ENCODE results near the gene SYNE2.
A peak's percentile ranks its signal among the peaks of the same experiment; 100 is the strongest.
"Not testable (repeated sequence)": the region's sequence is repeated elsewhere in the genome, so short reads cannot be mapped to it uniquely, and the experiment has no call there.

Gene SYNE2

GRCh38 chr14:64126548-64126947 is 273.7 kb downstream of the SYNE2 start:
- no peak for DNase-seq

GRCh38 chr14:64137657-64138290 is 285.0 kb downstream of the SYNE2 start:
- DNase-seq: no peak

- DNase-seq: no peak
Observed at GRCh38 chr14:64147126-64147790, 294.5 kb downstream of the SYNE2 start.

- DNase-seq: no peak
Observed at GRCh38 chr14:64149921-64150320, 297.1 kb downstream of the SYNE2 start.

- DNase-seq: no peak
Observed at GRCh38 chr14:64158608-64159007, 305.8 kb downstream of the SYNE2 start.

GRCh38 chr14:64159588-64159987 is 306.8 kb downstream of the SYNE2 start:
- no peak for DNase-seq

GRCh38 chr14:64170181-64170580 is 317.4 kb downstream of the SYNE2 start:
- DNase-seq: no peak

GRCh38 chr14:64174922-64175782 is 322.3 kb downstream of the SYNE2 start:
- no peak for DNase-seq

GRCh38 chr14:64176330-64176729 is 323.5 kb downstream of the SYNE2 start:
- no peak for DNase-seq

- DNase-seq: no peak
Observed at GRCh38 chr14:64178814-64179213, 326.0 kb downstream of the SYNE2 start.

GRCh38 chr14:64182908-64183307 is 330.1 kb downstream of the SYNE2 start:
- DNase-seq: not testable (repeated sequence)

- DNase-seq: no peak
Observed at GRCh38 chr14:64184103-64184729, 331.4 kb downstream of the SYNE2 start.

GRCh38 chr14:64185184-64185583 is 332.4 kb downstream of the SYNE2 start:
- DNase-seq: peak in 1 of 5 donors; percentile 14

- no peak for DNase-seq
Observed at GRCh38 chr14:64186231-64187129, 333.7 kb downstream of the SYNE2 start.

- no peak for DNase-seq
Observed at GRCh38 chr14:64187331-64187730, 334.5 kb downstream of the SYNE2 start.

- DNase-seq: no peak
Observed at GRCh38 chr14:64190974-64191502, 338.2 kb downstream of the SYNE2 start.

- DNase-seq: no peak
Observed at GRCh38 chr14:64191756-64192155, 339.0 kb downstream of the SYNE2 start.

- DNase-seq: no peak
Observed at GRCh38 chr14:64193821-64194220, 341.0 kb downstream of the SYNE2 start.

- DNase-seq: no peak
Observed at GRCh38 chr14:64194404-64194803, 341.6 kb downstream of the SYNE2 start.

- peak in 1 of 5 donors; percentile 27 for DNase-seq
Observed at GRCh38 chr14:64195199-64195598, 342.4 kb downstream of the SYNE2 start.

- no peak for DNase-seq
Observed at GRCh38 chr14:64196056-64196455, 343.3 kb downstream of the SYNE2 start.

Data from T-helper 1 cell (primary cell).